Fibroblast of lung (primary cell): Measurements from ENCODE around the gene LSM7.

Experiments used
- EZH2 ChIP-seq: IDR thresholded peaks from 2 replicates; pipeline ENCODE4 v1.5.1; 2012; ENCODE audit warnings: low read length, control low read depth, mild to moderate bottlenecking; ENCODE audit errors: missing control alignments
- TF ChIP-seq, protein P1 (sequence below), 2 donors: IDR thresholded peaks in 1 of 2; conservative IDR thresholded peaks in 1 of 2; 1 replicate in 1 of 2; 2 replicates in 1 of 2; pipeline ENCODE4 v1.5.1; 2011 to 2012; ENCODE audit warnings: low read length in 2 of 2, control low read depth in 1 of 2, inconsistent platforms in 1 of 2, low read depth in 1 of 2, mild to moderate bottlenecking in 1 of 2

DNA sequence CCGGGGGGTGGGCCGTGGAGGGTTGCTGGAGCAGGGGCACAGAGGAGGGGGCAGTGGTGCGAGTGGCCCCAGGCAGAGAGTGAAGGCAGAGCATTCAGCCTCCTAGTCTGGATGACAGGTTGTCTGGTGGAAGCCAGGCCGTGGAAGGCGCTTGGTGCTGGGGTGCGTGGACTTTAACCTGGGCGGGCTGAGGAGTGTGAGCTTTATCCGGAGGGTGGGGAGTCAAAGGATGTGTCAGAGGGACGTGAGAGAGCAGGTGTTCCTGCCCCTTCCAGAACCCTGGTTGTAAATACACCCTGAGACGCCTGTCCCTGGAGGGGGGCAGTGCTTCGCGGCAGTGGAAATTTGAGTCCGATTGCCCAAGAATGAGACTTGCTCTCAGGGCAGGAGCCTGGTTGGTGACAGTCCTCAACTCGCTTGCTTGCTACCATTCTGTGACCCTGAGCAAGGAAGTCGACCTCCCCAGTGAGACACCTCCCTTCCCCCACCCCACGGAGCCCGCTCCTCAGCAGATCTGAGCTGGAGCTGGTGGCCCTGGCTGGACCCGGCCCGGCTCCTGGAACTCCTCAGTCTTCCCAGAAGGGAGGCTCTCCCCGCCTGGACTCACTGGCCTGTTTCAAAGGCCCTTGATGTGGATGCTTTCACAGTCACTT is 2.4 kb upstream of the LSM7 start:
- TF ChIP-seq, protein P1, sequence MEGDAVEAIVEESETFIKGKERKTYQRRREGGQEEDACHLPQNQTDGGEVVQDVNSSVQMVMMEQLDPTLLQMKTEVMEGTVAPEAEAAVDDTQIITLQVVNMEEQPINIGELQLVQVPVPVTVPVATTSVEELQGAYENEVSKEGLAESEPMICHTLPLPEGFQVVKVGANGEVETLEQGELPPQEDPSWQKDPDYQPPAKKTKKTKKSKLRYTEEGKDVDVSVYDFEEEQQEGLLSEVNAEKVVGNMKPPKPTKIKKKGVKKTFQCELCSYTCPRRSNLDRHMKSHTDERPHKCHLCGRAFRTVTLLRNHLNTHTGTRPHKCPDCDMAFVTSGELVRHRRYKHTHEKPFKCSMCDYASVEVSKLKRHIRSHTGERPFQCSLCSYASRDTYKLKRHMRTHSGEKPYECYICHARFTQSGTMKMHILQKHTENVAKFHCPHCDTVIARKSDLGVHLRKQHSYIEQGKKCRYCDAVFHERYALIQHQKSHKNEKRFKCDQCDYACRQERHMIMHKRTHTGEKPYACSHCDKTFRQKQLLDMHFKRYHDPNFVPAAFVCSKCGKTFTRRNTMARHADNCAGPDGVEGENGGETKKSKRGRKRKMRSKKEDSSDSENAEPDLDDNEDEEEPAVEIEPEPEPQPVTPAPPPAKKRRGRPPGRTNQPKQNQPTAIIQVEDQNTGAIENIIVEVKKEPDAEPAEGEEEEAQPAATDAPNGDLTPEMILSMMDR (conservative IDR thresholded peaks at IDR 0.05 in 1 of 2, IDR thresholded peaks at IDR 0.05 in 1 of 2; ENCODE audit: low read depth in 1 of 2, low read length in 2 of 2) = no peak
- no peak for TF ChIP-seq EZH2
